Central memory CD4-positive, alpha-beta T cell (primary cell): ENCODE results near the gene THY1.
"Not testable (repeated sequence)": the region's sequence is repeated elsewhere in the genome, so short reads cannot be mapped to it uniquely, and the experiment has no call there.

Experiments used
- DNase-seq: peaks from one replicate; pipeline ENCODE4 v3.0.0; 2022

Gene THY1

DNA sequence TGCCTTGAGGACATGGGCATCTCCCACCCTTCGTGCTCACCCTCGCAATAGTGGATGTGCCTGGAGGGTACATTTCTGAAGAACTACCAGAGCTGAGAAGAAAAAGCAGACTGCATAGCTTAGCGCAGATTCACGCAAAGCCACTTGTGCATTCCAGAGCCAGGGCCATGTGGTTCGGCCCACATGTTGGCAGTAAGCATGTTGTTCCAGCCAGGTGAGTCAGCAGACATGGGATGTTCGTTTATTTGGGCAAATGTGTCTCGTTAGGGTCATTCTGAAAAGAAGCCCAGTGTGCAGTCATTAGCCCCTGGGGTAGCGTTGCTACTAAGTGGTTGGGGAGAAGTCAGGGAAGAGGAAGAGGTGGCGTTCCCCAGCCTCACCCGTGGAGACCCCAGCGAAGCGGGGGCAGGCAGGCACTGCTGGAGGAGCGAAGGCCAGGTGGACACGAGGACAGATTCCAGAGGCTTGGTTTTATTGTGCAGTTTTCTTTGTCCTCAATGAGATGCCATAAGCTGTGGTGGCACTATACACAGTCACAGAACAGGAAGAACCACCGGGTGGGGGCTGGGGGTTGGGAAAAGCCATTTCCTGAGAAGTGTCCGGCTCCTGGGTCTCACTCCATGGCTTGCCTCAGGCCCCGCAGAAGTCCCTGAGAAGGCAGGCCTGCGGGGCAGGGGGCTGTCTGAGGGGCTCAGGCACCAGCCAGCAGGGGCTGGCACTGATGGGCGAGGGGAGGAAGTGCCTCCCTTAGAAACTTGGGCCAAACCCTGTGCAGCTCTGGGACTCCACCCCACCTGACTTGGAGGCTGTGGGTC lies 5.0 kb downstream of the THY1 start:
- DNase-seq: no peak

DNA sequence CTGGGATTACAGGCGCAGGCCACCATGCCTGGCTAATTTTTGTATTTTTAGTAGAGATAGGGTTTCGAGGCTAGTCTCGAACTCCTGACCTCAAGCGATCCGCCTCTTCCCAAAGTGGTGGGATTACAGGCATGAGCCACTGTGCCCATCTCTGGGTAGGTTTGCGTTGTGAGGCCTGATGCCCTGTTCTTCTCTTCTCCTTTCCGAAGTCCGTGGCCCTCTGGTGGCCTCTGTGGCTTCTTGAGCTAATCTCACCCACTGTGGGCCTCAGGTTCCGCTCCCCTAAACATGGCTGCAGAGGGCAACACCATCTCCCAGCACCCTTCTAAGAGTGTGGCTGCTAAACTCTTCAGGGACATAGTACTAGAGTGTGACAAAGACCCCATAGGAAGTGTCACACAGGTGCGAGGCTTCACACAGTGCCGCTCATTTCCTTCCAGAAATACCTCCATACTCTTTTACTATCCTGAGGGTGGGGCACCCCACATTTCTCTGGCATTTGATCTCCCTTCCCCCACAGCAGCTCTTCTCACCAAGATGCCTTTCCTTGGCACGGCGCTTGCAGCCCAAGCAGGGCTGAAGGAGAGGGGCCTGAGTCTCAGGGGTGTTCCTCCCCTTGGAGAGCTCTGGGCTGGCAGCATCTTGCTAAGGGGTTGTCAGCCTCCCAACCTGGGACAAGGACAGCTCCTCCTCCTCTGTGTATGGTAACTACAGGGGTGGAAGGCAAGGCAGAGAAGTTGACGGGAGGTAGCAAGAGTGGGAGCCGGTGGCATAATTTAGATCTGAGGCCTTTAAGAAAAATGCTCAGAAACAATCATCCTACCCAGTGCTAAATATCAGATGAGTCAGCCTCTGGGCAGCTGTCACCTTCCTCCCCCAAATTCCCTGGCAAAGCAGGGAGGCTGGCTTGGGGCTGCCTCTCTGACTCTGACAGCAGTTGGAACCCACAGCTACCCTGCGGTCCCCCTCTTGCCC lies 6.1 kb downstream of the THY1 start:
- no peak for DNase-seq

DNA sequence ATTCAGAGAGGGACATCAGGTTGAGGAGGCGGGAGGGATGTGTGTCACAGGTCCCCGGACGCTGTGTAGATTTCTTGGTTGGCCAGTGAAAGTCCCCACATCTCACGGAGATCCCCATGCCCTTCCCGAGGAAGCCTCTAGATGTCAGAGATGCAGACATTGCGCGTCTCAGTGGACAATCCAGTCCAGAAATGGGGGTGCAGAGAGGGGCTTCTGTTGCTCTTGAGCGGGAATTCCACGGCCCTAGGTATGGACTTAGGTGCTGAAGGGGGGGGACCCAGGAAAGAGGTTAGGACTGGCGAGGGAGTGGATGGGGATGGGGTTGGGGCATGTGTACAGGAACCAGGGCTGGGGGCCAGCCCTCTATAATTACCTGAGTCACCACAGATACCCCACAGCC lies 7.0 kb downstream of the THY1 start:
- no peak for DNase-seq

DNA sequence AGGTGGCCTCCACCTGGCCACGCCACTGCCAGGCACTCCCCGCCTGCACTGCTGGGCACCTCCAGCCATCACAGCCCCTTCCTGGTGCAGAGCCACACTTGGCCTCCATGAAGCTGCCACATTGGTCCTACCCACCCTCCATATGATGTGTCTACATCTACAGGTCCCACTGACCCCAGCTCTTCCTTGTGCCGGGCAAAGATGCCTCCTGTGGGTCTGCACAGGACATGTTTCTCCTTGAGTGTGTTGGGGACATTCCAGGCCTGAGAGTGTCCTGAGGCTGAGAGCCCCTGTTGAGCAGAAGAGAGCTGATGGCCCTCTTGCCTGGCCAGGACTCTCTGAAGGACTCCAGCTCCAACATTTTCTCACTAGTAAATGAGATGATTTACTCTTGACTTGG lies 7.5 kb downstream of the THY1 start:
- no peak for DNase-seq

DNA sequence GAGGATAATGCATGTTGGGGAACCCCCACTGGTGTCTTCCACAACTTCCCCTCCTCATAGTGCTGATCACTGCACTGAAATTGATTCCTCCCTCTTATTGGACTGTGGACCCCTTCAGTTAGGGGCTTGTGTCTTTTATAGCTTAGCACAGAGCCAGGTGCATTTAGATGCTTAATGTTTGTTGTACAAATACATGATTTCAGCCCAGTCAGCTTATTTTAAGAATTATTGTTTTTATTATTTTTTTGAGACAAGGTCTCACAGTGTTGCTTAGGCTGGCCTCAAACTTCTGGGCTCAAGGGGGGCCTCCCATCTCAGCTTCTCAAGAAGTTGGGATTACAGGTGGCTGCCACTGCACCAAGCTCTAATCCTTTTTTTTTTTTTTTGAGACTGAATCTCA lies 8.2 kb downstream of the THY1 start:
- DNase-seq: no peak

DNA sequence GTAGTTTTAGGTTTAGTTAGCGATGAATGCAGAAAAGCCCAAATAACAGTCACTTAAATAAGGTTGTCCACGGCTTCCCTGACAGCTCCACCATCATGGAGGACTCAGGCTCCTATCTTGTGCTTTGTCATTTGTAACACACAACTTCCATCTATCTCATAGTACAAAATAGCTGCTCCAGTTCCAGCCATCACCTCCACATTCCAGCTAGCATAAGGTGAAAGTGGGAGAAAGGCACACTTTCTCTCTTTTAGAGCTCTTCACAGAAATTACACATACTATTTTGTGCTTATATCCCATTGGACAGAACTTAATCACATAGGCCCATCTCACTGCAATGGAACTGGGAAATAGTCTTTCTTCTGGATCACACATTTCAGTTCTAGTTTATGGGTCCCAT lies 8.7 kb downstream of the THY1 start:
- DNase-seq: no peak

DNA sequence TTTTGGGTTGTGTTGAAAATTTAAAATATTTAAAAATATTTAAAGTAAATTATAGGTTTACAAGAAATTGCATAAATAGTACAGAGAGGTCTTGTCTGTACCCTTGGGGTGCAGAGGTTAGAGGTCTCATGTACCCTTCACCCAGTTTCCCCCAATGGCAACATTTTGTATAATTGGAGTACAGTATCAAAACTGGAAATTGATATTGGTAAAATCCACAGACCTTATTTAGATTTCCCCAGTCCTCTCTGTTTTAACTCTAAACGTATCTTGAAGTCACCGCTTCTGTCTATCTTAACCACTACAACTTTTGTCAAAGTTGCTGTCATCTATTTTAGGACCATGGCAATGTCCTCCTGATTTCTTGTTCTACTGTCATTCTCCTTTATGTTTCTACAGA lies 10.9 kb downstream of the THY1 start:
- no peak for DNase-seq

DNA sequence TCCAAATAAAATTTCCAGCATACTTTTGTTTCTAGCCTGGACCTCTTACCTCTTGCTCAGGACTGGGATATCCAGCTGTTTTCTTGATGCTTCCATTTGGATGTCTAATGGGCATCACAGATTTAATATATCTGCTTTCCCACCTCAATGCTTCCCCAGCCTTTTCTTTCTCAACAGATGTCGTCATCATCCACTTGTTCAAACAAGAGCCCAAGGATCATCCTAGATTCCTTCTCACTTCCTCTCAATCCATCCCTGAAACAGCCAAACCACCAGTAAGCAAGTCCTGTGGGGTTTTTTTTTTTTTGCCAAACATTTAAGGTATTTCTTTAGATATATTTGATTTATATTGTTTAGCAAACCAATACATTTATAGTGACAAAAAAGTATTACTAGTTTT lies 12.5 kb downstream of the THY1 start:
- no peak for DNase-seq

DNA sequence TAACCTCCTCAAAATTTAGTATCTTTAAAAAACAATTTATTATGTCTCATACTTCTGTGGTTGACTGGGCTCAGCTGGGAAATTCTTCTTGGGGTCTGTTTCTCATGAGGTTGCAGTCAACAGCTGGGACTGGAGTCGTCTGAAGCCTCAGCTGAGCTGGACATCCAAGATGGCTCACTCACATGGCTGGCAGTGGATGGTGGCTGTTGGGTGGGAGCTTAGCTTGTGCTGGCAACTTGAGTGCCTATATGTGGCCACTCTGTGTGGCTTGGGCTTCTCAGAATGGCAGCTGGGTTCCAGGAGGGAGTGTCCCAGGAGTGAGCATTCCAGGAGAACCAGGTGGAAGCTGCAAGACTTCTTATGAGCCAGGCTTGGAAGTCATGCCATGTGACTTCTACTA lies 13.2 kb downstream of the THY1 start:
- DNase-seq: no peak

DNA sequence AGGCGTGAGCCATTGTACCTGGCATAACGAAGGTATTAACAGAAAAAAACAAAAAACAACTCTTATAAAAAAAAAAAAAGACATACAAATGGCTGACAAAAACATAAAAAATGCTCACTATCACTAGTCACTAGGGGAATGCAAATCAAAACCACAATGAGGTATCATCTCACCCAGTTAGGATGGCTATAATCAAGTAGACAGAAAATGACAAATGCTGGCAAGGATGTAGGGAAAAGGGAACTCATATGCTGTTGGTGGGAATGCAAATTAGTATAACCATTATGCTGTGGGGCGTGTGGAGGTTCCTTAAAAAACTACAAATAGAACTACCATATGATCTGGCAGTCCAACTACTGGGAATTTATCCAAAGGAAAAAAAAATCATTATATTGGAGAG lies 17.0 kb downstream of the THY1 start:
- no peak for DNase-seq

DNA sequence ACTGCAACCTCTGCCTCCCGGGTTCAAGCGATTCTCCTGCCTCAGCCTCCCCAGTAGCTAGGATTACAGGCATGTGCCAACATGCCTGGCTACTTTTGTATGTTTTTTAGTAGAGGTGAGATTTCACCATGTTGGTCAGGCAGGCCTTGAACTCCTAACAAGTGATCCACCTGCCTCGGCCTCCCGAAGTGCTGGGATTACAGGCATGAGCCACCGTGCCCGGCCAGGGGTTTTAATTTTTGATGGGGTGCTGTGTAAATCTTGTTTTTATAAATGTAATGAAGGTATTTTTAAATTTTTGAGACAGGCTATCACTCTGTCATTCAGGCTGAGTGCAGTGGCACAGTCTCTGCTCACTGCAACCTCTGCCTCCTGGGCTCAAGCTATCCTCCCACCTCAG lies 17.5 kb downstream of the THY1 start:
- DNase-seq: not testable (repeated sequence)

DNA sequence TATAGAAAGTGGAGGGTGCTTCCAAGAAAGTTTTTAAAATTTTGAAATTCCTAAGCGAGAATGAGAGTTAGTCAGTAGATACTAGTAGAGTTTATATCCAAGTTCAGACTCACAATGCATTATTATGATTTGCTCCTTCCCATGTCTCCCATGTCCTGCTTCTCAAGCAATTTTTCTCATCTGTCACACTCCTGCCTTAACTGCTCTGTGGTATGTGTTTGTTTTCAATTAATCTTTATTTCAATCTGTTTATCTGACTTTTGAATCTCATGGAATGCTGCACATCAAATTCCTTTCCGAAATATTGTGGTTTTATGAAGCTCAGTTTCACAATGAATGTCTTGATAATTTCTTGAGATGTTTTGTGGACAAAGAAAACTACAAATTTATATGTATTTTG lies 18.1 kb downstream of the THY1 start:
- DNase-seq: no peak

DNA sequence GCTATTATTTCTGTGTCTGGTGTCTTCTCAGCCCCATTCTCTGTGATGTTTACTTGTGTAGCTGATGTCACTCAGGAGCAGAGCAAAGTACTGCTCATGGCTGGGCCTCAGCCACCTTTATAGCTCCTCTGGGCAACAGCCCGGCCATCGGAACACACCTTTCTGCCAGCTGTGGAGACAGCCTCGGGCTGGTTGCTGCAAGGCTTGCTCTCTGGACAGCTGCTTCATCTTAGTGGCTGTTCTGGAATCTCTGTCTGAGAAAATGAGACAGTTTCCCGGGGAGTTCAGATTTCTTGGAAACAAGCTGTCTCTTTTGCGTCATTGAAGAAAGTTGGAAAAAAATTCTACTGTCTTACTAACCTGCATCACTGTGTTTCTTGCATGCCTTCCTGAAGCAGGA lies 20.0 kb downstream of the THY1 start:
- no peak for DNase-seq

DNA sequence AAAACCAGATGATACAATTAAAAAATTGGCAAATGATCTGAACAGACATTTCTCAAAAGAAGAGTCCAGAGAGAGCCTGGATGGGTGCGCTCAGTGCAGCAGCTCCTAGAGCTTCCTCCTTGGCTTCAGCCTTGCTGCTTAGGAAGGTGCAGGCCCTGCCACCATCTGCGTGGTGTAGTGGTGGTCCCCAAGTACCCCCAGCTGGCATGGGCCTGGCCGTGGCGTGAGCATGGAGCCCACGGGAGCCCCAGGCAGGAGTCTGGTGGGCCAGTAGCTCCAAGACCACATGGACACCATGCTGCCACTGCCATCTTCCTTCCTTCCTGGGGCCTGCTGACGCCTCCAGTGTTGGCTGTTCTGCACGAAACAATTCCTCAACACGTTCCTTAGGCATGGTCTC lies 20.5 kb downstream of the THY1 start:
- DNase-seq: no peak

DNA sequence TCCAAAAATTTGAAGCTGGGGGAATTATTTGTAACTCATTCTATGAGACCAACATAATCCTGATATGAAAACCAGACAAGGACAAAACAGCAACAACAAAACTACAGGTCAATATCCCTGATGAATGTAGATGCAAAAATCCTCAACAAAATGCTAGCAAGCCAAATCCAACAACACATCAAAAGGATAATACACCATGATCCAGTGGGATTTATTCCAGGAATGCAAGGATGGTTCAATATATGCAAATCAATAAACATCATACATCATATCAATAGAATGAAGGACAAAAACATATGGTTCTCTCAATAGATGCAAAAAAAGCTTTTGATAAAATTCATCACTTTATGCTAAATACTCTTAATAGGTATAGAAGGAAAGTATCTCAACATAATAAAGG lies 22.1 kb downstream of the THY1 start:
- DNase-seq: no peak

DNA sequence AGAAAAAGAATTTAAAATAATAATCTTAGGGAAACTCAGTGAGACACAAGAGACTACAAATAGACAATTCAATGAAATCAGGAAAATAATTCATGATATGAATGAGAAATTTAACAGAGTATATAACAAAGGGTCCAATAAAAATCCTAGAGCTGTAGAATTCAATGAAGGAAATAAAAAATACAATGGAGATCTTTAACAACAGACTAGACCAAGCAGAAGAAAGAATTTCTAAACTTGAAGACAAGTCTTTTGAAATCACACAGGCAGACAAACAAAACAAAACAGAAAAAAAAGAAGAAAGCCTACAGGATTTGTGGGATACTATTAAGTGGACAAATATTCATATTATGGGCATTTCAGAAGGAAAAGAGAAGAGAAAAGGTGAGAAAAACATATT lies 25.2 kb downstream of the THY1 start:
- DNase-seq: no peak

DNA sequence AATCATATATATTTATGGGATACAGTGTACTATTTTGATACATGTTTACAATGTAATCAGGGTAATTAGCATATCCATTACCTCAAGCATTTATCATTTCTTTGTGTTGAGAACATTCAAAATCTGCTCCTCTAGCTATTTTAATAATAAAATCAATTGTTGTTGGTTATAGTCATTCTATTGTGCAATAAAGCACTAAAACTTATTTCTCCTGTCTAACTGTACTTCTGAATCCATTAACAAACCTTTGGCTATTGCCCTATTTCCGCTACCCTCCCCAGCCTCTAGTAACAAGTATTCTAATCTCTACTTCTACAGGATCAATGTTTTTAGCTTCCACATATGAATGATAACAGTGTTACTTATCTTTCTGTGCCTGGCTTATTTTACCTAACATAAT lies 26.1 kb downstream of the THY1 start:
- no peak for DNase-seq

DNA sequence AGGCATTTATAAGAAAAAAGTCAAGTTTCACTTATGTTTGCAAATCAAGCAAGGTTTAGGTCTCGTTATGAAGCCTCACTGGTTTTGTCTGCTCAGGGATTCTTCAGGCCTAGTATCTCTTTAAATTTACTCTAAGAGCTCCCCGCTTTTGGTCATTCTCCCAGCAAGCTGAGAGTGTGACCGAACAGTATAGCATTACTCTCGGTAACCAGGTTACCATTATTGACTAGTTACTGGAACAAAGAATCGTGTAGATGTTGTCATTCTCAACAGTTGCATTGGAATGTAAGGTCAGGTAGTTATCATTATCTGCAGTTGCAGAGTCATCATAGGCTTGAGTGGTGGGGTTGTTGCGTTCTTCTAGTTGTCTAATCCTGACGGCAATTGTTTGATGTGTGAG lies 31.7 kb downstream of the THY1 start:
- DNase-seq: no peak

DNA sequence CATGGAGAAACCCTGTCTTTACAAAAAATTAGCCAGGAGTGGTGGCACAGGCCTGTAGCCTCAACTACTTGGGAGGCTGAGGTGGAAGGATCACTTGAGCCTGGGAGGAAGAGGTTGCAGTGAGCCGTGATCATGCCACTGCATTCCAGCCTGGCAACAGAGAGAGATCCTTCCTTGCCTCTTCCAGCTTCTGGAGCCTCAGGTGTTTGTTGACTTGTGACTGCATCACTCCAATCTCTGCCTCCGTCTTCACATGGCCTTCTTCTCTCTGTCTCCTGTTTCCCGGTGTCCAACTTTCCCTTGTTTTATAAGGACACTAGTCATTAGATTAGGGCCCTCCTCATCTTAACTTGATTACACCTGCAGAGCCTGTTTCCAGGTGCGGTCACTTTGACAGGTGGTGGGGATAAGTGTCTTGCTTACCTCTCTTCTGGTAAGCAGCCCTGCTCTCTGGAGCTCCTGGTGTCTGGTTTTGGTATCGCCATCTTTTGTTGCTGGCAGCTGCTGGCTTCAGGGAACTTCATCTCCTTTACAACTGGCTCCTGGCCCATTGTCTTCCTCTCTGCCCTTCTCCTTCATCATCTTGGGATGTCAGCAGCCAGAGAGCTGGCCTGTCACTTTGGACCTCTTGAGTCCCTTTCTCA lies 33.2 kb downstream of the THY1 start:
- DNase-seq: no peak

DNA sequence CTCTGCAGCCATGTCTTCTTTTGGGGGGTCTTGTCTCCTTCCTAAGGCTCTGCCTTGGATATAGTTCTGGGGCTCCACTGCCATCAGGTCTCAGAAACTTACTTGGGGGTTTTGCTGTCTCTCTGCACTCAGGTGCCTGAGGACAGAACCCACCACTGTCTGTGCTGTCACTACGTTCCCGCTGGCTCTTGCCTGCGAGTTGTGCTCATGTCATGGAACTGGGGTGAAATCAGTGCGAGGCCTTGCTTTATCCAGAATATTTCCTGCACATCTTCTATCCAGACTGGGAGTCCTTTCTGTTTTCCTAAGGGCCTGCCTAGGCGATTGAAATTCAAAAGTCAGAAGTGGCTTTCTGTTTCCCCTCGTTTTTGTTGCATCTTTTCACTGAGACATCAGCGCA lies 34.9 kb downstream of the THY1 start:
- no peak for DNase-seq

DNA sequence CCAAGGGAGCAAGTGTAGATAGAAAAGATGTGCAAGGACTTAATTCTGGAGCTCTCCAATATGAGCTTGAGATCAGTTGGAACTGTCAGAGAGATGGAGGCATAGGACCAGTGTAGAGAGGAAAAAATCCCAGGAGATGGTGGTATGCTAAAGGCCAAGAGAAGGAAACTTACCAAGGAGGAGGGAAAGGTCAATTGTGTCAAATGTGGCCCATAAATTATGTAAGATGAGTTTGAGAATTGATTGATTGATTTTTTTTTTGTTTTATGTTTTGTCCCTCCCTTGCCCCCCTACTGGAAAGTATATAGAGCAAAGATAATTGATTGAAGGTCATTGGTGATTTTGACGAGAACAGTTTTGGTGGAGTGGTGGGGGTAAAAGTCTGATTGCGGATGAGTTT lies 38.6 kb downstream of the THY1 start:
- no peak for DNase-seq

DNA sequence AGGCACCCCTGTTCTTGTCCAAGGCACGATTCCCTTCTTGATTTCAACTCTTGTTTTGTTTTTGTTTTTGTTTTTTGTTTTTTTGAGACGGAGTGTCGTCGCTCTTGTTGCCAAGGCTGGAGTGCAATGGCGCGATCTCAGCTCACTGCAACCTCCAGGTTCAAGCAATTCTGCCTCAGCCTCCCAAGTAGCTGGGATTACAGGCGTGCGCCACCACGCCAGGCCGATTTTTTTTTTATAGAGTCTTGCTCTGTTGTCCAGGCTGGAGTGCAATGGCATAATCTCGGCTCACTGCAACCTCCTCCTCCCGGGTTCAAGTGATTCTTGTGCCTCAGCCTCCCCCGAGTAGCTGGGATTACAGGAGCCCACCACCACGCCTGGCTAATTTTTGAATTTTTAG lies 40.5 kb downstream of the THY1 start:
- DNase-seq: not testable (repeated sequence)

DNA sequence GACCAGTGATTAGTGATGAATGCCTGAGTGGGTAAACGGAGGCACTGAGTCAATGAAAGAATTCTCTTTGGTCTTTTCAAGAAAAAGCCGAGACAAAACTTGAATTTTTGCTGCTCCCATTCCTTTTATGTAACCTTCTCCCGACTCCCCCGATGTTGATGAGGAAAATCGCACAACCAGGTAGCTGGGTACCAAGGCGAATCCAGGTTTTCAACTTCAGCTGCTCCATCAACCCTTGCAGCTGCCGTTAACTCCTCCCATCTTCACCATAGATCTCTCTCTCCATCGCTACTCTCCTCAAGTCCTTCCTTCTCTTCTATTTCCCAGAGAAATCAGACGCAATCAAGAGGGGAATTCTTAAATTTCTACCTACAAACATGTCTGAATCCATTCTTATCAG lies 40.9 kb downstream of the THY1 start:
- DNase-seq: no peak
